Panc1 (cell line): ENCODE measurements around the gene PRLR. TPM values are rescaled to one million over a fixed set of nuclear protein-coding genes. Genes with fewer than 3 reads are reported as not detected.

Experiments
- ATAC-seq: fragments of 200-7000 bp; cut with Tn5 transposase; 2 replicates; pipeline ENCODE4 v1.9.1; 2020; ENCODE audit warnings: mild to moderate bottlenecking, moderate library complexity
- BruUV-seq: library from RNA; stranded (reverse); fragments of 400-500 nt; replicated peaks from 2 replicates; lab custom pipeline; 2021; lab: Mats Ljungman, UMichigan
- CTCF ChIA-PET: fragments of 300-600 bp; sonication (Branson Sonifier 250); formaldehyde crosslinking; loops from one replicate; lab custom pipeline; 2022; ENCODE audit warnings: antibody characterized with exemption; lab: Charles Lee
- POLR2A ChIA-PET: fragments of 300-600 bp; sonication (Branson Sonifier 250); formaldehyde crosslinking; loops from one replicate; lab custom pipeline; 2022; ENCODE audit warnings: antibody characterized with exemption; lab: Charles Lee
- DNase-seq: peaks from one replicate; pipeline ENCODE4 v3.0.0-alpha.2; 2010; ENCODE audit warnings: low read depth, low spot score
- H3K27ac ChIP-seq: 2 replicates; pipeline ENCODE4 v1.5.1; 2011; ENCODE audit warnings: mild to moderate bottlenecking, low read length, inconsistent platforms
- H3K27me3 ChIP-seq: fragments of 200-500 bp; sonication (Bioruptor generic); 2 replicates; pipeline ENCODE4 v1.6.0; 2014; ENCODE audit warnings: low read length, inconsistent platforms; ENCODE audit not compliant: control insufficient read depth, insufficient read depth
- H3K36me3 ChIP-seq: fragments of 200-500 bp; sonication (Bioruptor generic); 2 replicates; pipeline ENCODE4 v1.5.1; 2014; ENCODE audit warnings: inconsistent platforms, mild to moderate bottlenecking, low read length, moderate library complexity; ENCODE audit not compliant: control insufficient read depth, insufficient read depth
- H3K4me1 ChIP-seq: 2 replicates; pipeline ENCODE4 v1.5.1; 2011; ENCODE audit warnings: inconsistent platforms, mild to moderate bottlenecking, low read length, moderate library complexity; ENCODE audit not compliant: control insufficient read depth, insufficient read depth
- H3K4me3 ChIP-seq, 2 experiments: 2 replicates each; pipeline ENCODE4 v1.5.1; 2011 to 2012; ENCODE audit warnings: low read depth in 2 of 2, low read length in 2 of 2, mild to moderate bottlenecking in 2 of 2, inconsistent platforms in 1 of 2, moderate library complexity in 1 of 2
- H3K9me3 ChIP-seq: fragments of 200-500 bp; sonication (Bioruptor generic); 2 replicates; pipeline ENCODE4 v1.5.1; 2014; ENCODE audit warnings: low read depth, mild to moderate bottlenecking, inconsistent platforms, low read length, moderate library complexity; ENCODE audit not compliant: control insufficient read depth, insufficient read depth
- POLR2AphosphoS5 ChIP-seq: IDR thresholded peaks from 2 replicates; pipeline ENCODE4 v1.6.1; 2012; ENCODE audit warnings: mild to moderate bottlenecking, low read depth, low read length, moderate library complexity
- SIN3A ChIP-seq: IDR thresholded peaks from 2 replicates; pipeline ENCODE4 v1.6.1; 2012; ENCODE audit warnings: low read depth, mild to moderate bottlenecking, low read length, moderate library complexity, borderline replicate concordance; ENCODE audit not compliant: insufficient read depth
- TCF7L2 ChIP-seq: IDR thresholded peaks from 2 replicates; pipeline ENCODE4 v1.6.1; 2011; ENCODE audit warnings: mild to moderate bottlenecking, low read depth, low read length, inconsistent platforms
- in situ Hi-C: cut with HindIII; loops from 2 replicates; pipeline ENCODE4 v1.10.0; 2016; ENCODE audit warnings: low sequenced_read_pairs, low pct_unique_long_range_greater_than_20kb
- intact Hi-C: fragments of 100-400 bp; cut with micrococcal nuclease; formaldehyde crosslinking; loops from one replicate; pipeline ENCODE4 v1.10.0; 2022; ENCODE audit not compliant: unreplicated experiment
- total RNA-seq: library from RNA; stranded (reverse); gene quantifications from one replicate; pipeline ENCODE4 v1.2.1, GENCODE V29; 2021; ENCODE audit not compliant: unreplicated experiment
- TF ChIP-seq, protein P1 (sequence below), 2 experiments: IDR thresholded peaks; 2 replicates each; pipeline ENCODE4 v1.6.1; 2011 to 2012; ENCODE audit warnings: low read depth in 2 of 2, control low read depth in 1 of 2, low read length in 1 of 2, mild to moderate bottlenecking in 1 of 2, moderate library complexity in 1 of 2; ENCODE audit not compliant: insufficient read depth in 1 of 2
- TF ChIP-seq, protein P2 (sequence below): fragments of 450-650 bp; IDR thresholded peaks from 2 replicates; pipeline ENCODE4 v1.5.1; 2017; ENCODE audit warnings: mild to moderate bottlenecking

Gene PRLR
- total RNA-seq, 1 experiment from 2014 or later, result 0.46 TPM

DNA sequence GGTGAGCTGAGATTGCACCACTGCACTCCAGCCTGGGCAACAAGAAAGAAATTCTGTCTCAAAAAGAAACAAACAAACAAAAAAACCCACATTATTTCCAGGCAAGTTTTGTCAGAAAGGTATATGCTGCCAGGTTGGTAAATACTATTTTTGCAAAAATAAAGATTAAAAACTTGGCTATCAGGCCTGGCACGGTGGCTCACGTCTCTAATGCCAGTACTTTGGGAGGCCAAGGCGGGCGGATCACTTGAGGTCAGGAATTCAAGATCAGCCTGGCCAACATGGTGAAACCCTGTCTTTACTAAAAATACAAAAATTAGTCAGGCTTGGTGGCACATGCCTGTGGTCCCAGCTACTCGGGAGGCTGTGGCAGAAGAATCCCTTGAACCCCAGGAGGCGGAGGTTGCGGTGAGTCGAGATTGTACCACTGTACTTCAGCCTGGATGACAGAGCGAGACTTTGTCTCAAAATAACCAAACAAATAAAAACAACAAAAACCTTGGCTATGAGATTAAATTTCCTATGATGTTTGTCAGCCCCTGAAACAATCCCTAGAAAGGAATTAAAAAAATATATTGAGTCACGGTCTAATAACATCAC, 205.3 kb downstream of the PRLR start:
- in situ Hi-C loops (no loop called here), intact Hi-C loops (no loop called here)
- POLR2A ChIA-PET, result no interaction called here
- DNase-seq (no peak), ATAC-seq (no peak)
- no peaks in the 10 kb centered on the region for H3K36me3 ChIP-seq
- H3K27ac ChIP-seq, result no peak overlapping the region
- BruUV-seq, result no TSS peak
- H3K4me1 ChIP-seq, result no peaks in the 10 kb centered on the region
- TF ChIP-seq, protein P1, sequence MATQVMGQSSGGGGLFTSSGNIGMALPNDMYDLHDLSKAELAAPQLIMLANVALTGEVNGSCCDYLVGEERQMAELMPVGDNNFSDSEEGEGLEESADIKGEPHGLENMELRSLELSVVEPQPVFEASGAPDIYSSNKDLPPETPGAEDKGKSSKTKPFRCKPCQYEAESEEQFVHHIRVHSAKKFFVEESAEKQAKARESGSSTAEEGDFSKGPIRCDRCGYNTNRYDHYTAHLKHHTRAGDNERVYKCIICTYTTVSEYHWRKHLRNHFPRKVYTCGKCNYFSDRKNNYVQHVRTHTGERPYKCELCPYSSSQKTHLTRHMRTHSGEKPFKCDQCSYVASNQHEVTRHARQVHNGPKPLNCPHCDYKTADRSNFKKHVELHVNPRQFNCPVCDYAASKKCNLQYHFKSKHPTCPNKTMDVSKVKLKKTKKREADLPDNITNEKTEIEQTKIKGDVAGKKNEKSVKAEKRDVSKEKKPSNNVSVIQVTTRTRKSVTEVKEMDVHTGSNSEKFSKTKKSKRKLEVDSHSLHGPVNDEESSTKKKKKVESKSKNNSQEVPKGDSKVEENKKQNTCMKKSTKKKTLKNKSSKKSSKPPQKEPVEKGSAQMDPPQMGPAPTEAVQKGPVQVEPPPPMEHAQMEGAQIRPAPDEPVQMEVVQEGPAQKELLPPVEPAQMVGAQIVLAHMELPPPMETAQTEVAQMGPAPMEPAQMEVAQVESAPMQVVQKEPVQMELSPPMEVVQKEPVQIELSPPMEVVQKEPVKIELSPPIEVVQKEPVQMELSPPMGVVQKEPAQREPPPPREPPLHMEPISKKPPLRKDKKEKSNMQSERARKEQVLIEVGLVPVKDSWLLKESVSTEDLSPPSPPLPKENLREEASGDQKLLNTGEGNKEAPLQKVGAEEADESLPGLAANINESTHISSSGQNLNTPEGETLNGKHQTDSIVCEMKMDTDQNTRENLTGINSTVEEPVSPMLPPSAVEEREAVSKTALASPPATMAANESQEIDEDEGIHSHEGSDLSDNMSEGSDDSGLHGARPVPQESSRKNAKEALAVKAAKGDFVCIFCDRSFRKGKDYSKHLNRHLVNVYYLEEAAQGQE (IDR thresholded peaks at IDR 0.05; ENCODE audit: insufficient read depth in 1 of 2, low read depth in 2 of 2, low read length in 1 of 2), result no peak
- TF ChIP-seq TCF7L2 (no peak), POLR2AphosphoS5 (no peak), SIN3A (no peak)
- TF ChIP-seq, protein P2, sequence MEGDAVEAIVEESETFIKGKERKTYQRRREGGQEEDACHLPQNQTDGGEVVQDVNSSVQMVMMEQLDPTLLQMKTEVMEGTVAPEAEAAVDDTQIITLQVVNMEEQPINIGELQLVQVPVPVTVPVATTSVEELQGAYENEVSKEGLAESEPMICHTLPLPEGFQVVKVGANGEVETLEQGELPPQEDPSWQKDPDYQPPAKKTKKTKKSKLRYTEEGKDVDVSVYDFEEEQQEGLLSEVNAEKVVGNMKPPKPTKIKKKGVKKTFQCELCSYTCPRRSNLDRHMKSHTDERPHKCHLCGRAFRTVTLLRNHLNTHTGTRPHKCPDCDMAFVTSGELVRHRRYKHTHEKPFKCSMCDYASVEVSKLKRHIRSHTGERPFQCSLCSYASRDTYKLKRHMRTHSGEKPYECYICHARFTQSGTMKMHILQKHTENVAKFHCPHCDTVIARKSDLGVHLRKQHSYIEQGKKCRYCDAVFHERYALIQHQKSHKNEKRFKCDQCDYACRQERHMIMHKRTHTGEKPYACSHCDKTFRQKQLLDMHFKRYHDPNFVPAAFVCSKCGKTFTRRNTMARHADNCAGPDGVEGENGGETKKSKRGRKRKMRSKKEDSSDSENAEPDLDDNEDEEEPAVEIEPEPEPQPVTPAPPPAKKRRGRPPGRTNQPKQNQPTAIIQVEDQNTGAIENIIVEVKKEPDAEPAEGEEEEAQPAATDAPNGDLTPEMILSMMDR, result no peak
- H3K9me3 ChIP-seq, result no peaks in the 10 kb centered on the region
- H3K27me3 ChIP-seq, result peaks cover 16% of the 10 kb centered on the region; the same call in 1 of the 2 replicates
- H3K4me3 ChIP-seq, result no peak overlapping the region
- CTCF ChIA-PET, result no interaction called here

DNA sequence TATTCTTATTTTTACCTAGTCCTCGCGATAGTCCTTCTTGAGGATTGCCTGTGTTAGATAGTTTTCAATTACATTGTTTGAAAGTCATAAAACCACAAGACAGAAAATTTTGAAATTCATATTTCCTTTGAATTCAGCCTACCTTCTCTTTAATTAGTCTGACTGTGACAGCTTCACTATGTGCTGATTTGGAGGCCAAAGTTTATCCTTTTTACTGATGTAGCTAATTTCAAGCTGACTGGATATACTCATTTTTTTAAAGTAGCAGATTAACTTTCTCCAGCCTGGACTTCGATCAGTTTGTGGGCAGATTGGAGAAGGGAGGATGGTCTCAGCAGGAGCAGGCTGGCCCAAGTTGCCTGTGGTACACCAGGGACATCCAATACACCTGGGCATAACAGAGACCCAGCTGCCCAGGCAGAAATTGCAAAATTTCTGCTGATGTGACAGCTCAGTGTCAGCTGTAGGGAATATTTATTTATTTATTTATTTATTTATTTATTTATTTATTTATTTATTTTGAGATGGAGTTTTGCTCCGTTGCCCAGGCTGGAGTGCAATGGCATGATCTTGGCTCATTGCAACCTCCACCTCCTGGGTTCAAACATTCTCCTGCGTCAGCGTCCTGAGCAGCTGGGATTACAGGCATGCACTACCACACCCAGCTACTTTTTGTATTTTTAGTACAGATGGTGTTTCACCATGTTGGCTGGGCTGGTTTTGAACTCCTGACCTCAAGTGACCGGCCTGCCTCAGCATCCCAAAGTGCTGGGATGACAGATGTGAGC, 206.7 kb downstream of the PRLR start:
- H3K27ac ChIP-seq, result no peak overlapping the region
- intact Hi-C loops (no loop called here), in situ Hi-C loops (no loop called here)
- H3K27me3 ChIP-seq, result peaks cover 14% of the 10 kb centered on the region; the same call in 1 of the 2 replicates
- no peak for ATAC-seq
- BruUV-seq, result no TSS peak
- TF ChIP-seq, protein P2, result no peak
- TF ChIP-seq POLR2AphosphoS5, result no peak
- TF ChIP-seq, protein P1 (IDR thresholded peaks at IDR 0.05; ENCODE audit: insufficient read depth in 1 of 2, low read depth in 2 of 2, low read length in 1 of 2), result no peak
- no peak for TF ChIP-seq TCF7L2
- TF ChIP-seq SIN3A, result no peak
- ChIA-PET POLR2A (no interaction called here), CTCF (interaction anchor here (0.6 kb wide), 1 partner anchor 47 kb away, joined by 4 read pairs; no protein-coding TSS in a partner anchor)
- no peaks in the 10 kb centered on the region for H3K4me1 ChIP-seq
- no peak for DNase-seq
- H3K36me3 ChIP-seq, result no peaks in the 10 kb centered on the region
- H3K9me3 ChIP-seq, result no peaks in the 10 kb centered on the region
- H3K4me3 ChIP-seq, result no peak overlapping the region
